ENCODE measurements around the gene ZNF761. TPM values are rescaled to one million over a fixed set of nuclear protein-coding genes. Genes with fewer than 3 reads are reported as not detected.

The ZNF761 gene
- total and polyA plus RNA-seq, 7 donors = 3.5 to 12.5 (median 7.8) TPM

- H3K9me3 ChIP-seq = peaks cover 0 to 18% (median 6%) of the 10 kb centered on the region in 4 donors
- peaks cover 0 to 4% (median 3%) of the 10 kb centered on the region in 4 donors for H3K4me1 ChIP-seq
- no peak overlapping the region for H3K27ac ChIP-seq
- H3K4me3 ChIP-seq = no peak overlapping the region
- no peak for DNase-seq
- H3K36me3 ChIP-seq = no peaks in the 10 kb centered on the region
- no peak for TF ChIP-seq CTCF (IDR thresholded peaks at IDR 0.05)
- TF ChIP-seq POLR2A (IDR thresholded peaks at IDR 0.05) = no peak
- TF ChIP-seq POLR2AphosphoS5 (IDR thresholded peaks at IDR 0.05) = no peak
- TF ChIP-seq EP300 (IDR thresholded peaks at IDR 0.05) = no peak
- intact Hi-C loops (cut with DNase I) = no loop called here
- WGBS, 2 donors = 80 to 93% methylated on average over 6 of the region's 6 CpGs
- H3K27me3 ChIP-seq = peaks cover 0 to 27% (median 0%) of the 10 kb centered on the region in 3 donors
Measured at GRCh38 chr19:53461866-53462265, 30.1 kb downstream of the ZNF761 start.

GRCh38 chr19:53462861-53463260, 31.1 kb downstream of the ZNF761 start:
- peaks cover 0 to 27% (median 0%) of the 10 kb centered on the region in 3 donors for H3K27me3 ChIP-seq
- TF ChIP-seq POLR2A (IDR thresholded peaks at IDR 0.05) (no peak), EP300 (IDR thresholded peaks at IDR 0.05) (no peak), POLR2AphosphoS5 (IDR thresholded peaks at IDR 0.05) (no peak), CTCF (IDR thresholded peaks at IDR 0.05) (no peak)
- H3K9me3 ChIP-seq = peaks cover 0 to 12% (median 5%) of the 10 kb centered on the region in 4 donors
- peaks cover 0 to 7% (median 7%) of the 10 kb centered on the region in 4 donors for H3K4me1 ChIP-seq
- intact Hi-C loops (cut with DNase I) = no loop called here
- H3K27ac ChIP-seq = peak overlapping the region in 3 of 4 donors; percentile 29 to 33 (median 30)
- DNase-seq = no peak
- H3K36me3 ChIP-seq = no peaks in the 10 kb centered on the region
- peak overlapping the region in 2 of 4 donors; percentile 14 to 18 for H3K4me3 ChIP-seq
- WGBS, 2 donors = 52 to 74% methylated on average over 14 of the region's 14 CpGs

- Histone ChIP-seq H3K4me1 (peaks cover 0 to 11% (median 9%) of the 10 kb centered on the region in 4 donors), H3K9me3 (peaks cover 0 to 9% (median 4%) of the 10 kb centered on the region in 4 donors), H3K27me3 (peaks cover 0 to 27% (median 0%) of the 10 kb centered on the region in 3 donors), H3K4me3 (peak overlapping the region in 2 of 4 donors; percentile 14 to 18), H3K36me3 (no peaks in the 10 kb centered on the region), H3K27ac (peak overlapping the region in 3 of 4 donors; percentile 29 to 33 (median 30))
- intact Hi-C loops (cut with DNase I) = no loop called here
- DNase-seq = peak; percentile 83
- 17 to 46% methylated on average over 19 of the region's 19 CpGs for WGBS, 2 donors
- no peak for TF ChIP-seq EP300 (IDR thresholded peaks at IDR 0.05)
- TF ChIP-seq POLR2AphosphoS5 (IDR thresholded peaks at IDR 0.05) = no peak
- no peak for TF ChIP-seq CTCF (IDR thresholded peaks at IDR 0.05)
- TF ChIP-seq POLR2A (IDR thresholded peaks at IDR 0.05) = no peak
Measured at GRCh38 chr19:53463263-53463662, 31.5 kb downstream of the ZNF761 start.

DNA sequence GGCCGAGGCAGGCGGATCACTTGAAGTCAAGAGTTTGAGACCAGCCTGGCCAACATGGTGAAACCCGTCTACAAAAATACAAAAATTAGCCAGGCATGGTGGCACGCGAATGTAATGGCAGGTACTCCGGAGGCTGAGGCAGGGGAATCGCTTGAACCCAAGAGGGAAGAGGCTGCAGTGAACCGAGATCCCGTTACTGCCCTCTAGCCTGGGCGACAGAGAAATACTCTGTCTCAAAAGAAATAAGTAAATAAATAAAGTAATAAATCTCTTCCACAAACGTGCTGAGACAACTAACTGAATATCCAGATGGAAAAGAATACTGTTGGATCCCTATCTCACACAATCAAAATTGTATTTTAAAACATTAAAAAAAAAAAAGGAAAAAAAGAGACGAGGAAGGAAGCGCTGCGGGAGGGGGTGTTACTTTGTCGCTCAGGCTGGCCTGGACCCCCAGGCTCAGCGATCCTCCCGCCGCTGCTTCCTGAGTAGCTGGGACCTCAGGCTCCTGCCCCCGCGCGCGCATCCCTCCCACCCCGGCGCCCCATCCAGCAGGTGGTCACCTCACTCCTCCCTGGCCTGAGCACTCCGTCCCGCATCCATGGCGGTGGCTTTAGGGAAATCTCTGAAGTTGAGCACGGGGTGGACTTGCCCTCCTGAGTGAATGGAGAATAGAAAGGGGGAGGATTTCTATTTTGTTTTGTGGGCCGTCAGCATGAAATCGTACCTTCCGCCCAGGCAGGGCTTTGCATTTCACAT, 35.1 kb downstream of the ZNF761 start:
- H3K27me3 ChIP-seq = peaks cover 0 to 27% (median 0%) of the 10 kb centered on the region in 3 donors
- TF ChIP-seq EP300 (IDR thresholded peaks at IDR 0.05) (no peak), POLR2AphosphoS5 (IDR thresholded peaks at IDR 0.05) (no peak), POLR2A (IDR thresholded peaks at IDR 0.05) (no peak), CTCF (IDR thresholded peaks at IDR 0.05) (no peak)
- intact Hi-C loops (cut with DNase I) = loop anchor here (5.0 kb wide), 3 partner anchors 35 to 270 kb away; partner anchors contain the start of gene ZNF761
- peaks cover 0 to 7% (median 2%) of the 10 kb centered on the region in 4 donors for H3K9me3 ChIP-seq
- peak; percentile 62 for DNase-seq
- H3K4me1 ChIP-seq = peaks cover 0 to 15% (median 13%) of the 10 kb centered on the region in 4 donors
- H3K27ac ChIP-seq = peak overlapping the region; percentile 74 to 79 (median 75)
- H3K36me3 ChIP-seq = no peaks in the 10 kb centered on the region
- H3K4me3 ChIP-seq = peak overlapping the region; percentile 71 to 80 (median 74)
- 11 to 13% methylated on average over 31 of the region's 31 CpGs for WGBS, 2 donors
